Keratinocyte (primary cell): ENCODE results near the gene PRR16. TPM values are rescaled to one million over a fixed set of nuclear protein-coding genes. Genes with fewer than 3 reads are reported as not detected.

ENCODE experiments used
- DNase-seq: peaks from one replicate; pipeline ENCODE4 v3.0.0-alpha.2; 2011; ENCODE audit warnings: low read depth, missing footprints, low spot score
- FAIRE-seq: peaks from 2 replicates; lab custom pipeline; 2011; peaks lifted over from hg19 to GRCh38; lab: Jason Lieb, UNC
- H2AFZ ChIP-seq: 2 replicates; pipeline ENCODE4 v1.6.0; 2012; ENCODE audit warnings: low read length, control low read depth, inconsistent platforms; ENCODE audit not compliant: control insufficient read depth
- H3K27ac ChIP-seq: 2 replicates; pipeline ENCODE4 v1.5.1; 2011; ENCODE audit warnings: low read length; ENCODE audit not compliant: control insufficient read depth, insufficient read depth
- H3K27me3 ChIP-seq: 3 replicates; pipeline ENCODE4 v1.6.0; 2011; ENCODE audit warnings: low read length; ENCODE audit not compliant: control insufficient read depth, insufficient read depth; ENCODE audit errors: extremely low read depth
- H3K36me3 ChIP-seq, 2 experiments: 2 replicates in 1 of 2; 3 replicates in 1 of 2; pipeline ENCODE4 v1.5.1; 2011; ENCODE audit warnings: low read length in 2 of 2, mild to moderate bottlenecking in 1 of 2; ENCODE audit not compliant: control insufficient read depth in 2 of 2, insufficient read depth in 2 of 2; ENCODE audit errors: extremely low read depth in 1 of 2
- H3K4me1 ChIP-seq: 3 replicates; pipeline ENCODE4 v1.5.1; 2011; ENCODE audit warnings: low read length; ENCODE audit not compliant: control insufficient read depth, insufficient read depth; ENCODE audit errors: extremely low read depth
- H3K4me2 ChIP-seq: 3 replicates; pipeline ENCODE4 v1.6.0; 2011; ENCODE audit warnings: low read depth, low read length; ENCODE audit not compliant: control insufficient read depth, insufficient read depth; ENCODE audit errors: extremely low read depth
- H3K4me3 ChIP-seq, 3 experiments: fragments of 200-600 bp in 1 of 3; sonication (generic) in 1 of 3; 2 replicates in 2 of 3; 3 replicates in 1 of 3; pipeline ENCODE4 v1.5.1; 2011 to 2016; ENCODE audit warnings: low read length in 3 of 3, mild to moderate bottlenecking in 3 of 3, control low read depth in 2 of 3, inconsistent platforms in 1 of 3, low read depth in 1 of 3, mixed read lengths in 1 of 3, mixed run types in 1 of 3, moderate library complexity in 1 of 3; ENCODE audit not compliant: control insufficient read depth in 2 of 3, insufficient read depth in 2 of 3; ENCODE audit errors: extremely low read depth in 1 of 3
- H3K79me2 ChIP-seq: 2 replicates; pipeline ENCODE4 v1.6.0; 2012; ENCODE audit warnings: low read length; ENCODE audit not compliant: control insufficient read depth, insufficient read depth
- H3K9ac ChIP-seq: 3 replicates; pipeline ENCODE4 v1.6.0; 2011; ENCODE audit warnings: low read length; ENCODE audit not compliant: control insufficient read depth, insufficient read depth; ENCODE audit errors: extremely low read depth
- H3K9me1 ChIP-seq: 3 replicates; pipeline ENCODE4 v1.6.0; 2011; ENCODE audit warnings: low read length; ENCODE audit not compliant: control insufficient read depth, insufficient read depth; ENCODE audit errors: extremely low read depth
- H3K9me3 ChIP-seq: 2 replicates; pipeline ENCODE4 v1.5.1; 2012; ENCODE audit warnings: low read depth, low read length; ENCODE audit not compliant: control insufficient read depth
- H4K20me1 ChIP-seq: 3 replicates; pipeline ENCODE4 v1.6.0; 2011; ENCODE audit warnings: low read length; ENCODE audit not compliant: control insufficient read depth, insufficient read depth; ENCODE audit errors: extremely low read depth
- CTCF ChIP-seq, 3 experiments: IDR thresholded peaks in 1 of 3; conservative IDR thresholded peaks in 1 of 3; optimal IDR thresholded peaks in 1 of 3; 2 replicates in 2 of 3; 3 replicates in 1 of 3; pipeline versions ENCODE3 to v1.5.1; 2011; ENCODE audit warnings: low read length in 3 of 3, mild to moderate bottlenecking in 3 of 3, moderate library complexity in 2 of 3, control low read depth in 1 of 3, inconsistent platforms in 1 of 3; ENCODE audit not compliant: insufficient read depth in 2 of 3; ENCODE audit errors: extremely low read depth in 1 of 3
- EZH2 ChIP-seq: IDR thresholded peaks from one replicate; pipeline ENCODE4 v1.6.1; 2012; ENCODE audit warnings: inconsistent platforms, mild to moderate bottlenecking, low read length, moderate library complexity
- dilution Hi-C: fragments of 300-500 bp; cut with MboI; formaldehyde crosslinking; loops from one replicate; pipeline ENCODE4 v1.7.0; 2020; ENCODE audit warnings: low sequenced_read_pairs; ENCODE audit not compliant: extremely low pct_ligation_motif_present
- polyA plus RNA-seq, 5 experiments: library from polyadenylated mRNA; depleted of rRNA in 3 of 5; stranded (reverse) in 3 of 5; stranded (forward) in 1 of 5; unstranded in 1 of 5; fragments of >200 nt; gene quantifications; 1 replicate in 1 of 5; 2 replicates in 3 of 5; 3 replicates in 1 of 5; pipeline versions ENCODE4 v1.2.1 to v1.2.3, GENCODE V29; 2011 to 2012; ENCODE audit warnings: missing spikeins in 2 of 5, low read depth in 1 of 5, low replicate concordance in 1 of 5

PRR16 gene
- polyA plus RNA-seq, 1 donor (not counting 4 experiments of a cell fraction or from before 2014, with no cell fraction given) = 0.05 TPM

- Histone ChIP-seq H3K27ac (no peak overlapping the region), H3K36me3 (no peaks in the 10 kb centered on the region), H4K20me1 (no peaks in the 10 kb centered on the region), H2AFZ (no peak overlapping the region), H3K9me1 (no peaks in the 10 kb centered on the region), H3K4me3 (no peak overlapping the region), H3K27me3 (no peaks in the 10 kb centered on the region), H3K9ac (no peak overlapping the region), H3K79me2 (no peaks in the 10 kb centered on the region), H3K4me1 (no peaks in the 10 kb centered on the region), H3K9me3 (no peaks in the 10 kb centered on the region), H3K4me2 (no peak overlapping the region)
- no peak for DNase-seq
- dilution Hi-C loops = no loop called here
- FAIRE-seq = no peak
- TF ChIP-seq EZH2 = no peak
- TF ChIP-seq CTCF (optimal IDR thresholded peaks at IDR 0.05 in 1 of 3, IDR thresholded peaks at IDR 0.05 in 1 of 3, conservative IDR thresholded peaks at IDR 0.05 in 1 of 3; ENCODE audit: extremely low read depth in 1 of 3, insufficient read depth in 2 of 3, low read length in 3 of 3) = no peak
These were observed 79.9 kb downstream of the PRR16 start for GRCh38 chr5:120544043-120544442.

GRCh38 chr5:120545007-120545406 lies 80.9 kb downstream of the PRR16 start:
- Histone ChIP-seq H3K4me3 (no peak overlapping the region), H3K9me1 (no peaks in the 10 kb centered on the region), H3K4me2 (no peak overlapping the region), H3K4me1 (no peaks in the 10 kb centered on the region), H3K27ac (no peak overlapping the region), H3K9me3 (no peaks in the 10 kb centered on the region), H3K79me2 (no peaks in the 10 kb centered on the region), H2AFZ (no peak overlapping the region), H3K27me3 (no peaks in the 10 kb centered on the region), H3K36me3 (no peaks in the 10 kb centered on the region), H4K20me1 (no peaks in the 10 kb centered on the region), H3K9ac (no peak overlapping the region)
- no peak for DNase-seq
- TF ChIP-seq EZH2 = no peak
- TF ChIP-seq CTCF (optimal IDR thresholded peaks at IDR 0.05 in 1 of 3, IDR thresholded peaks at IDR 0.05 in 1 of 3, conservative IDR thresholded peaks at IDR 0.05 in 1 of 3; ENCODE audit: extremely low read depth in 1 of 3, insufficient read depth in 2 of 3, low read length in 3 of 3) = no peak
- dilution Hi-C loops = no loop called here
- no peak for FAIRE-seq
